ENCODE data around the gene P4HA1.
"Not testable (repeated sequence)": the region's sequence is repeated elsewhere in the genome, so short reads cannot be mapped to it uniquely, and the experiment has no call there.

The P4HA1 gene

DNA sequence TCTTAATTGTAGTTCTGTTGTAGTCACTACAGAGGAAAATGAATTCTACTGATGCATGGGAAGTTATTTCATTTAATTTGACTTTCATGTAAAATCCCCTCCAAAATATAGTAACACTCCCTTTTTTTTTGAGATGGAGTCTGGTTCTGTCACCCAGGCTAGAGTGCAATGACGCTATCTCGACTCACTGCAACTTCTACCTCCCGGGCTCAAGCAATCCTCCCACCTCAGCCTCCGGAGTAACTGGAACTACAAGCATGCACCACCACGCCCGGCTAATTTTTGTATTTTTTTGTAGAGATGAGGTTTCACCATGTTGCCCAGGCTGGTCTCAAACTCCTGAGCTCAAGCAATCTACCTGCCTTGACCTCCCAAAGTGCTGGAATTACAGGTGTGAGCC is 60.4 kb downstream of the P4HA1 start:
- not testable (repeated sequence) for H3K9ac ChIP-seq (ENCODE audit: low read length); H3K9me3 ChIP-seq (ENCODE audit: low read length); H3K36me3 ChIP-seq (ENCODE audit: insufficient read depth, low read length)

DNA sequence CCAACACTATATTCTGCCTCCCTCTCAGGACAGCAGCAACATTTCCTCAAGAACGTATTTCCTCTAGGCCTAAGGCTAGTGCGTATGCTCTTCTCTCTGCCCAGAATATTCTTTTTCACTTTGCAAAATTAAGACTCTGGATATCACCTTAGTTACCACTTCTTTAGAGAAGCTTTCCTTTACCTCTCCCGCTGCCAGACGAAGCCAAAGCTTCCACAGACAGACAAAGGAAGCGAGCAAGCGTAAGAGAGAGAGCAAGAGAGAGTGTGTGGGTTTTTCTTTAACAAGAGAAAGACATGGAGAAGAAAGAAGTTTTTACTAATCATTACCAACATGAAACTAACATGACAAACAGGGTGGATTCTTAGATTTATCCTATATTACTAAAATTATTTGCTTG is 64.1 kb downstream of the P4HA1 start:
- H3K36me3 ChIP-seq (ENCODE audit: insufficient read depth, low read length): no peaks in the 10 kb centered on the region
- H3K27me3 ChIP-seq (ENCODE audit: control insufficient read depth in 1 of 2, insufficient read depth in 2 of 2, low read length in 2 of 2): no peaks in the 10 kb centered on the region
- no peak overlapping the region for H3K9ac ChIP-seq (ENCODE audit: low read length)
- H3K9me3 ChIP-seq (ENCODE audit: low read length): no peaks in the 10 kb centered on the region
- H3K4me1 ChIP-seq (ENCODE audit: insufficient read depth, low read length): no peaks in the 10 kb centered on the region
- no peak overlapping the region for H3K27ac ChIP-seq (ENCODE audit: low read depth, low read length)
- no peak overlapping the region for H3K4me3 ChIP-seq (ENCODE audit: low read depth in 1 of 2, low read length in 2 of 2)

More for the DNA sequence above, 60.4 kb downstream of the P4HA1 start:
- H3K27me3 ChIP-seq (ENCODE audit: control insufficient read depth in 1 of 2, insufficient read depth in 2 of 2, low read length in 2 of 2); H3K27ac ChIP-seq (ENCODE audit: low read depth, low read length); H3K4me1 ChIP-seq (ENCODE audit: insufficient read depth, low read length); H3K4me3 ChIP-seq (ENCODE audit: low read depth in 1 of 2, low read length in 2 of 2): not testable (repeated sequence)

DNA sequence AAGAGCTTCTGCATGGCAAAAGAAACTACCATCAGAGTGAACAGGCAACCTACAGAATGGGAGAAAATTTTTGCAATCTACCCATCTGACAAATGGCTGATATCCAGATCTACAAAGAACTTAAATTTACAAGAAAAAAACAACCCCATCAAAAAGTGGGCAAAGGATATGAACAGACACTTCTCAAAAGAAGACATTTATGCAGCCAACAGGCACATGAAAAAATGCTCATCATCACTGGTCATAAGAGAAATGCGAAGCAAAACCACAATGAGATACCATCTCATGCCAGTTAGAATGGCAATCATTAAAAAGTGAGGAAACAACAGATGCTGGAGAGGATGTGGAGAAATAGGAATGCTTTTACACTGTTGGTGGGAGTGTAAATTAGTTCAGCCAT is 70.0 kb downstream of the P4HA1 start:
- not testable (repeated sequence) for H3K27ac ChIP-seq (ENCODE audit: low read depth, low read length); H3K27me3 ChIP-seq (ENCODE audit: control insufficient read depth in 1 of 2, insufficient read depth in 2 of 2, low read length in 2 of 2); H3K4me3 ChIP-seq (ENCODE audit: low read depth in 1 of 2, low read length in 2 of 2); H3K9me3 ChIP-seq (ENCODE audit: low read length); H3K36me3 ChIP-seq (ENCODE audit: insufficient read depth, low read length); H3K4me1 ChIP-seq (ENCODE audit: insufficient read depth, low read length); H3K9ac ChIP-seq (ENCODE audit: low read length)

DNA sequence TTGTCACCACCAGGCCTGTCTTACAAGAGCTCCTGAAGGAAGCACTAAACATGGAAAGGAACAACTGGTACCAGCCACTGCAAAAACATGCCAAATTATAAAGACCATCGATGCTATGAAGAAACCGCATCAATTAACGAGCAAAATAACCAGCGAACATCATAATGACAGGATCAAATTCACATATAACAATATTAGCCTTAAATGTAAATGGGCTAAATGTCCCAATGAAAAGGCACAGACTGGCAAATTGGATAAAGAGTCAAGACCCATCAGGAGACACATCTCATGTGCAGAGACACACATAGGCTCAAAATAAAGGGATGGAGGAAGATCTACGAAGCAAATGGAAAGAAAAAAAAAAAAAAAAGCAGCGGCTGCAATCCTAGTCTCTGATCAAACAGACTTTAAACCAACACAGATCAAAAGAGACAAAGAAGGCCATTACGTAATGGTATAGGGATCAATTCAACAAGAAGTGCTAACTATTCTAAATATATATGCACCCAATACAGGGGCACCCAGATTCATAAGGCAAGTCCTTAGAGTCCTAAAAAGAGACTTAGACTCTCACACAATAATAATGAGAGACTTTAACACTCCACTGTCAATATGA is 73.1 kb downstream of the P4HA1 start:
- H3K36me3 ChIP-seq (ENCODE audit: insufficient read depth, low read length); H3K27me3 ChIP-seq (ENCODE audit: control insufficient read depth in 1 of 2, insufficient read depth in 2 of 2, low read length in 2 of 2); H3K4me1 ChIP-seq (ENCODE audit: insufficient read depth, low read length); H3K9me3 ChIP-seq (ENCODE audit: low read length); H3K9ac ChIP-seq (ENCODE audit: low read length); H3K4me3 ChIP-seq (ENCODE audit: low read depth in 1 of 2, low read length in 2 of 2); H3K27ac ChIP-seq (ENCODE audit: low read depth, low read length): not testable (repeated sequence)

DNA sequence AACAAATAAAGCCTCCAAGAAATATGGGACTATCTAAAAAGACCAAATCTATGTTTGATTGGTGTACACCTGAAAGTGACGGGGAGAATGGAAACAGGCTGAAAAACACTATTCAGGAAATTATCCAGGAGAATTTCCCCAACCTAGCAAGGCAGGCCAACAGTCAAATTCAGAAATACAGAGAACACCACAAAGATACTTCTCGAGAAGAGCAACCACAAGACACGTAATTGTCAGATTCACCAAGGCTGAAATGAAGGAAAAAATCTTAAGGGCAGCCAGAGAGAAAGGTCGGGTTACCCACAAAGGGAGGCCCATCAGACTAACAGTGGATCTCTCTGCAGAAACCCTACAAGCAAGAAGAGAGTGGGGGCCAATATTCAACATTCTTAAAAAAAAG is 73.7 kb downstream of the P4HA1 start:
- not testable (repeated sequence) for H3K9me3 ChIP-seq (ENCODE audit: low read length); H3K4me3 ChIP-seq (ENCODE audit: low read depth in 1 of 2, low read length in 2 of 2); H3K4me1 ChIP-seq (ENCODE audit: insufficient read depth, low read length); H3K27ac ChIP-seq (ENCODE audit: low read depth, low read length); H3K9ac ChIP-seq (ENCODE audit: low read length); H3K27me3 ChIP-seq (ENCODE audit: control insufficient read depth in 1 of 2, insufficient read depth in 2 of 2, low read length in 2 of 2); H3K36me3 ChIP-seq (ENCODE audit: insufficient read depth, low read length)

DNA sequence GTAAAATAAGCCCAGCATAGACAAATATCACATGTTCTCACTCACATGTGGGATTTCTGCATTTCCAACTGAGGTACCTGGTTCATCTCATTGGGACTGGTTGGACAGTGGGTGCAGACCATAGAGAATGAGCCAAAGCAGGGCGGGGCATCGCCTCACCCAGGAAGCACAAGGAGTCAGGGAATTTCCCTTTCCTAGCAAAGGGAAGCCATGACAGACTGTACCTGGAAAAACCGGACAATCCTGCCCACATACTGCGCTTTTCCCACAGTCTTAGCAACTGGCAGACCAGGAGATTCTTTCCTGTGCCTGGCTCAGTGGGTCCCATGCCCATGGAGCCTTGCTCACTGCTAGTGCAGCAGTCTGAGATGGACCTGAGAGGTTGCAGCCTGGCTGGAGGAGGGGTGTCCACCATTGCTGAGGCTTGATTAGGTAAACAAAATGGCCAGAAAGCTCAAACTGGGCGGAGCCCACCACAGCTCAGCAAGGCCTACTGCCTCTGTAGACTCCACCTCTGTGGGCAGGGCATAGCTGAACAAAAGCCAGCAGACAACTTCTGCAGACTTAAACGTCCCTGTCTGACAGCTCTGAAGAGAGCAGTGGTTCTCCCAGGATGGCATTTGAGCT is 75.0 kb downstream of the P4HA1 start:
- not testable (repeated sequence) for H3K27me3 ChIP-seq (ENCODE audit: control insufficient read depth in 1 of 2, insufficient read depth in 2 of 2, low read length in 2 of 2); H3K9me3 ChIP-seq (ENCODE audit: low read length); H3K9ac ChIP-seq (ENCODE audit: low read length); H3K4me1 ChIP-seq (ENCODE audit: insufficient read depth, low read length); H3K4me3 ChIP-seq (ENCODE audit: low read depth in 1 of 2, low read length in 2 of 2); H3K27ac ChIP-seq (ENCODE audit: low read depth, low read length); H3K36me3 ChIP-seq (ENCODE audit: insufficient read depth, low read length)

DNA sequence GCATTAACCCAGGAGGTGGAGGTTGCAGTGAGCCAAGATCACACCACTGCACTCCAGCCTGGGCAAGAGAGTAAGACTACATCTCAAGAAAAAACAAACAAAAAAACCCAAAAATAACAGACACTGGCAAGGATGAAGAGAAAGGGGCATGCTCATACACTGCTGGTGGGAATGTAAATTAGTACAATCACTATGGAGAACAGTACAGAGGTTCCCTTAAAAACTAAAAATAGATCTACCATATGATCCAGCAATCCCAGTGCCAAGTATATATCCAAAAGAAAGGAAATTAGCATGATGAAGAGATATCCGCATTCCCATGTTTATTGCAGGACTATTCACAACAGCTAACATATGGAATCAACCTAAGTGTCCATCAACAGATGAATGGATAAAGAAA is 75.6 kb downstream of the P4HA1 start:
- Histone ChIP-seq H3K9me3 (ENCODE audit: low read length) (no peaks in the 10 kb centered on the region), H3K4me1 (ENCODE audit: insufficient read depth, low read length) (no peaks in the 10 kb centered on the region), H3K27me3 (ENCODE audit: control insufficient read depth in 1 of 2, insufficient read depth in 2 of 2, low read length in 2 of 2) (no peaks in the 10 kb centered on the region), H3K27ac (ENCODE audit: low read depth, low read length) (no peak overlapping the region), H3K4me3 (ENCODE audit: low read depth in 1 of 2, low read length in 2 of 2) (no peak overlapping the region), H3K9ac (ENCODE audit: low read length) (no peak overlapping the region), H3K36me3 (ENCODE audit: insufficient read depth, low read length) (peaks cover 10% of the 10 kb centered on the region)

DNA sequence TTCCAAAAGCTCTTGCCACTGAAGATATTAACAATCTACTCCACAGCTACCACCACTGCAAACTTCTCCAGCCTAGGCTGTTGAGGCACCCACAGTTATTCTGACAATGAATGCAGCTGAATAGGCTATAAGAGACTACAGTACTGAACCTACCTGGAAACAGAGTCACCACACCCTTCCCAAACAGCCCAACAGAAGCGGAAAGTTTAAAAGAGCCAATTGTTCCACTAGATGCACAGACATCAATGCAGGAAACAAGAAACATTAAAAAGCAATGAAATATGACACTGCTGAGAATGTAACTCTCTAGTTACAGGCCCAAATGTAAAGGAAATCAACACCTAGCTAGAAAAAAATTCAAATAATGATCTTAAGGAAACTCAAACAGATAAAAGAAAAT is 77.6 kb downstream of the P4HA1 start:
- Histone ChIP-seq H3K27ac (ENCODE audit: low read depth, low read length) (no peak overlapping the region), H3K9ac (ENCODE audit: low read length) (no peak overlapping the region), H3K9me3 (ENCODE audit: low read length) (no peaks in the 10 kb centered on the region), H3K4me1 (ENCODE audit: insufficient read depth, low read length) (no peaks in the 10 kb centered on the region), H3K4me3 (ENCODE audit: low read depth in 1 of 2, low read length in 2 of 2) (no peak overlapping the region), H3K27me3 (ENCODE audit: control insufficient read depth in 1 of 2, insufficient read depth in 2 of 2, low read length in 2 of 2) (no peaks in the 10 kb centered on the region), H3K36me3 (ENCODE audit: insufficient read depth, low read length) (peaks cover 14% of the 10 kb centered on the region)

DNA sequence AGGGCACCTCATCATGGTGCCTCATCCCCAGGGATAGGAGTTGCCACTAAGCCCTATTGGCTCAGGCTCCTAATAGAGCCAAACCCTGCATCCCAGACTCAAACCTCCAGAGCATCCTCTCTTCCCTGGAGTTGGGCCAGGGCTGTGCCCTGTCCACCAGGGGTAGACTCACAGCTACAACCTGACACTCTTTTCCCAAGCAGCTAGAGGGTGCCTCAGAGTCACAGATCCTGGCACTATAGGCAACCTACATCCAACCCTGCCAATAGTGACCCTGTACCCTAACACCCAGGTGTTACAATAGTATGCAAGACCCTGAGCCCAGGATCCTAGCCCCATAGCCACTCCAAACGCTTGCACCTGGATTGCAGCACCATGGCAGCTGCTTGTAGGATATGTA is 78.0 kb downstream of the P4HA1 start:
- H3K27ac ChIP-seq (ENCODE audit: low read depth, low read length): no peak overlapping the region
- no peak overlapping the region for H3K9ac ChIP-seq (ENCODE audit: low read length)
- H3K27me3 ChIP-seq (ENCODE audit: control insufficient read depth in 1 of 2, insufficient read depth in 2 of 2, low read length in 2 of 2): no peaks in the 10 kb centered on the region
- no peak overlapping the region for H3K4me3 ChIP-seq (ENCODE audit: low read depth in 1 of 2, low read length in 2 of 2)
- H3K4me1 ChIP-seq (ENCODE audit: insufficient read depth, low read length): no peaks in the 10 kb centered on the region
- no peaks in the 10 kb centered on the region for H3K9me3 ChIP-seq (ENCODE audit: low read length)
- H3K36me3 ChIP-seq (ENCODE audit: insufficient read depth, low read length): peaks cover 15% of the 10 kb centered on the region

DNA sequence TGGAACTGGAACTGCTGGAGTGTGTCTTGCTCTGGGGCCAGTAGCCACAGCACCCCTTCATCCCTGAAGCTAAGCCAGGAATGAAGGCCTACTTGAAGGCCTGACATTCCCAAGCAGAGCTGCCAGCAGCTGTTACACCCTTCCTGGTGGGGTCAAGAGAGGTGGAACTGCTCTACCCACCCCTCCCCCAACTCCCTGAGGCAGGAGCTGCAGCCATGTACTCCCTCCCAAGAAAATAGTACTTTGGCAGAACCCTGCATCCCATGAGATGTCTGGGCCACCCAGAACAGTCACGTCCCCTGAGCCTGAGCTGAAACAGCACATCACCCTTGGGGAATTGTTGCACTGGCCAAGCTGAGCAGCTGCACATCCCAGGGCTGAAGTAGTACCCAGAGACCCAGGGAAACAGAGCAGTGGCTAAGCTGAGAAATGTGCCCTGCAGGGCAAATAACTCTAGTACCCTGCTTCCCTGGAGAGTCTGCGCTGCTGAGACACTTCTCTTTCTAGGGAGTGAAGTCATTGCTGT is 78.6 kb downstream of the P4HA1 start:
- Histone ChIP-seq H3K9me3 (ENCODE audit: low read length) (no peaks in the 10 kb centered on the region), H3K27ac (ENCODE audit: low read depth, low read length) (no peak overlapping the region), H3K9ac (ENCODE audit: low read length) (no peak overlapping the region), H3K4me3 (ENCODE audit: low read depth in 1 of 2, low read length in 2 of 2) (no peak overlapping the region), H3K27me3 (ENCODE audit: control insufficient read depth in 1 of 2, insufficient read depth in 2 of 2, low read length in 2 of 2) (no peaks in the 10 kb centered on the region), H3K36me3 (ENCODE audit: insufficient read depth, low read length) (peaks cover 18% of the 10 kb centered on the region), H3K4me1 (ENCODE audit: insufficient read depth, low read length) (no peaks in the 10 kb centered on the region)

DNA sequence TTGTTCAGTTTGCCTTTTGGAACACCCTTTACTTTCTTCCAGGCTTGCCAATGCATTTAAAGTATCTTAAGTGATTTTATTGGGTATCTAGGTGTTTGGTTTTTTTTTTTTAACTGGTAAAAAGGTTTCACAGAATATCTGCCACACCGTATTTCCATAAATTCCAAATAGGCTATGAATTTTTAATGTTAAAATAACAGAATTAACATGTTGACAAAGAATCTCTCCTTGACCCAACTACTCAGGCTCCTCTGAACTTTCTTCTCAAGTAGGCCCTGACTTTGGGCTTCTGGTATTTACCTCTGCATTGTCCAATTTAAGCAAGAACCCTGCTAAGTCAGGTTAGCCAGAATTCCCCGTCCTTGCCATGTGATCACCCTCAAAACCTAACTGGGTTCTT is 80.9 kb downstream of the P4HA1 start:
- H3K9me3 ChIP-seq (ENCODE audit: low read length): no peaks in the 10 kb centered on the region
- H3K36me3 ChIP-seq (ENCODE audit: insufficient read depth, low read length): peaks cover 24% of the 10 kb centered on the region
- no peak overlapping the region for H3K27ac ChIP-seq (ENCODE audit: low read depth, low read length)
- no peaks in the 10 kb centered on the region for H3K27me3 ChIP-seq (ENCODE audit: control insufficient read depth in 1 of 2, insufficient read depth in 2 of 2, low read length in 2 of 2)
- no peak overlapping the region for H3K4me3 ChIP-seq (ENCODE audit: low read depth in 1 of 2, low read length in 2 of 2)
- no peaks in the 10 kb centered on the region for H3K4me1 ChIP-seq (ENCODE audit: insufficient read depth, low read length)
- no peak overlapping the region for H3K9ac ChIP-seq (ENCODE audit: low read length)

DNA sequence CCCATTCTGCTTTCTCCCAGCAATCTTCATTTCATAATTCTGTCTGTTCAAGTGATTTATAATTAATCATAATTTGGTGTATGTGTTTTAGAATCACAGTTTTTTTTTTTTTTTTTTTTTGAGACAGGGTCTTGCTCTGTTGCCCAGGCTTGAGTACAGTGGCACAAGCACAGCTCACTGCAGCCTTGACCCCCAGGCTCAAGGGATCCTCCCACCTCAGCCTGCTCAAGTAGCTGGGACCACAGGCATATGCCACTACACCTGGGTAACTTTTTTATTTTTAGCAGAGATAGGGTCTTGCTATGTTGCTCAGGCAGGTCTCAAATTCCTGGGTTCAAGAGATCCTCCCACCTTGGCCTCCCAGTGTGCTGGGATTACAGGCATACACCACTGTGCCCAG is 92.8 kb downstream of the P4HA1 start:
- Histone ChIP-seq H3K4me1 (ENCODE audit: insufficient read depth, low read length) (no peaks in the 10 kb centered on the region), H3K27ac (ENCODE audit: low read depth, low read length) (no peak overlapping the region), H3K4me3 (ENCODE audit: low read depth in 1 of 2, low read length in 2 of 2) (no peak overlapping the region), H3K9me3 (ENCODE audit: low read length) (no peaks in the 10 kb centered on the region), H3K9ac (ENCODE audit: low read length) (no peak overlapping the region), H3K36me3 (ENCODE audit: insufficient read depth, low read length) (peaks cover 14% of the 10 kb centered on the region), H3K27me3 (ENCODE audit: control insufficient read depth in 1 of 2, insufficient read depth in 2 of 2, low read length in 2 of 2) (no peaks in the 10 kb centered on the region)
